ENCODE measurements around the gene TCIRG1. TPM values are rescaled to one million over a fixed set of nuclear protein-coding genes. Genes with fewer than 3 reads are reported as not detected.
A peak's percentile ranks its signal among the peaks of the same experiment; 100 is the strongest.

TCIRG1 gene
- total and polyA plus RNA-seq, 2 of the 13 experiments (the other 11 are each of a cell fraction or from before 2014, with no cell fraction given): 48.0 to 69.6 TPM

- peak; percentile 53; the same call in 1 of the 2 replicates for TF ChIP-seq ZBED4 (CRISPR knock-in tag; IDR thresholded peaks at IDR 0.05; ENCODE audit: borderline replicate concordance)
- TF ChIP-seq ZNF570 (CRISPR knock-in tag; IDR thresholded peaks at IDR 0.05; ENCODE audit: borderline replicate concordance): no peak
- peak; percentile 97 for TF ChIP-seq CCDC6 (CRISPR knock-in tag; IDR thresholded peaks at IDR 0.05)
- TF ChIP-seq FOXM1 (CRISPR knock-in tag; IDR thresholded peaks at IDR 0.05): no peak
- TF ChIP-seq ZNF749 (CRISPR knock-in tag; IDR thresholded peaks at IDR 0.05; ENCODE audit: borderline replicate concordance): no peak; the same call in 1 of the 2 replicates
- peak; percentile 85 for TF ChIP-seq ZNF263 (CRISPR knock-in tag; IDR thresholded peaks at IDR 0.05)
- TF ChIP-seq, protein P1, sequence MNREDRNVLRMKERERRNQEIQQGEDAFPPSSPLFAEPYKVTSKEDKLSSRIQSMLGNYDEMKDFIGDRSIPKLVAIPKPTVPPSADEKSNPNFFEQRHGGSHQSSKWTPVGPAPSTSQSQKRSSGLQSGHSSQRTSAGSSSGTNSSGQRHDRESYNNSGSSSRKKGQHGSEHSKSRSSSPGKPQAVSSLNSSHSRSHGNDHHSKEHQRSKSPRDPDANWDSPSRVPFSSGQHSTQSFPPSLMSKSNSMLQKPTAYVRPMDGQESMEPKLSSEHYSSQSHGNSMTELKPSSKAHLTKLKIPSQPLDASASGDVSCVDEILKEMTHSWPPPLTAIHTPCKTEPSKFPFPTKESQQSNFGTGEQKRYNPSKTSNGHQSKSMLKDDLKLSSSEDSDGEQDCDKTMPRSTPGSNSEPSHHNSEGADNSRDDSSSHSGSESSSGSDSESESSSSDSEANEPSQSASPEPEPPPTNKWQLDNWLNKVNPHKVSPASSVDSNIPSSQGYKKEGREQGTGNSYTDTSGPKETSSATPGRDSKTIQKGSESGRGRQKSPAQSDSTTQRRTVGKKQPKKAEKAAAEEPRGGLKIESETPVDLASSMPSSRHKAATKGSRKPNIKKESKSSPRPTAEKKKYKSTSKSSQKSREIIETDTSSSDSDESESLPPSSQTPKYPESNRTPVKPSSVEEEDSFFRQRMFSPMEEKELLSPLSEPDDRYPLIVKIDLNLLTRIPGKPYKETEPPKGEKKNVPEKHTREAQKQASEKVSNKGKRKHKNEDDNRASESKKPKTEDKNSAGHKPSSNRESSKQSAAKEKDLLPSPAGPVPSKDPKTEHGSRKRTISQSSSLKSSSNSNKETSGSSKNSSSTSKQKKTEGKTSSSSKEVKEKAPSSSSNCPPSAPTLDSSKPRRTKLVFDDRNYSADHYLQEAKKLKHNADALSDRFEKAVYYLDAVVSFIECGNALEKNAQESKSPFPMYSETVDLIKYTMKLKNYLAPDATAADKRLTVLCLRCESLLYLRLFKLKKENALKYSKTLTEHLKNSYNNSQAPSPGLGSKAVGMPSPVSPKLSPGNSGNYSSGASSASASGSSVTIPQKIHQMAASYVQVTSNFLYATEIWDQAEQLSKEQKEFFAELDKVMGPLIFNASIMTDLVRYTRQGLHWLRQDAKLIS (CRISPR knock-in tag; IDR thresholded peaks at IDR 0.05): 0 out of 2 replicates have a peak, but pooled peaks have one; percentile 18
- no peak; the same call in 1 of the 2 replicates for TF ChIP-seq ZSCAN20 (CRISPR knock-in tag; IDR thresholded peaks at IDR 0.05; ENCODE audit: borderline replicate concordance)
- peak; percentile 56 for TF ChIP-seq ZNF746 (CRISPR knock-in tag; IDR thresholded peaks at IDR 0.05)
- TF ChIP-seq, protein P2, sequence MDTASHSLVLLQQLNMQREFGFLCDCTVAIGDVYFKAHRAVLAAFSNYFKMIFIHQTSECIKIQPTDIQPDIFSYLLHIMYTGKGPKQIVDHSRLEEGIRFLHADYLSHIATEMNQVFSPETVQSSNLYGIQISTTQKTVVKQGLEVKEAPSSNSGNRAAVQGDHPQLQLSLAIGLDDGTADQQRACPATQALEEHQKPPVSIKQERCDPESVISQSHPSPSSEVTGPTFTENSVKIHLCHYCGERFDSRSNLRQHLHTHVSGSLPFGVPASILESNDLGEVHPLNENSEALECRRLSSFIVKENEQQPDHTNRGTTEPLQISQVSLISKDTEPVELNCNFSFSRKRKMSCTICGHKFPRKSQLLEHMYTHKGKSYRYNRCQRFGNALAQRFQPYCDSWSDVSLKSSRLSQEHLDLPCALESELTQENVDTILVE (CRISPR knock-in tag; IDR thresholded peaks at IDR 0.05): peak; percentile 73; the same call in 1 of the 2 replicates
- TF ChIP-seq, protein P3, sequence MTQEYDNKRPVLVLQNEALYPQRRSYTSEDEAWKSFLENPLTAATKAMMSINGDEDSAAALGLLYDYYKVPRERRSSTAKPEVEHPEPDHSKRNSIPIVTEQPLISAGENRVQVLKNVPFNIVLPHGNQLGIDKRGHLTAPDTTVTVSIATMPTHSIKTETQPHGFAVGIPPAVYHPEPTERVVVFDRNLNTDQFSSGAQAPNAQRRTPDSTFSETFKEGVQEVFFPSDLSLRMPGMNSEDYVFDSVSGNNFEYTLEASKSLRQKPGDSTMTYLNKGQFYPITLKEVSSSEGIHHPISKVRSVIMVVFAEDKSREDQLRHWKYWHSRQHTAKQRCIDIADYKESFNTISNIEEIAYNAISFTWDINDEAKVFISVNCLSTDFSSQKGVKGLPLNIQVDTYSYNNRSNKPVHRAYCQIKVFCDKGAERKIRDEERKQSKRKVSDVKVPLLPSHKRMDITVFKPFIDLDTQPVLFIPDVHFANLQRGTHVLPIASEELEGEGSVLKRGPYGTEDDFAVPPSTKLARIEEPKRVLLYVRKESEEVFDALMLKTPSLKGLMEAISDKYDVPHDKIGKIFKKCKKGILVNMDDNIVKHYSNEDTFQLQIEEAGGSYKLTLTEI (CRISPR knock-in tag; conservative IDR thresholded peaks at IDR 0.05): no peak
- TF ChIP-seq ZNF629 (CRISPR knock-in tag; conservative IDR thresholded peaks at IDR 0.05): peak; percentile 81
- TF ChIP-seq KDM6A (CRISPR knock-in tag; IDR thresholded peaks at IDR 0.05; ENCODE audit: low read depth): peak; percentile 94
- TF ChIP-seq NRL (CRISPR knock-in tag; IDR thresholded peaks at IDR 0.05; ENCODE audit: borderline replicate concordance): no peak
- TF ChIP-seq GABPB1 (CRISPR knock-in tag; IDR thresholded peaks at IDR 0.05): peak; percentile 74
- TF ChIP-seq MXD1 (CRISPR knock-in tag; IDR thresholded peaks at IDR 0.05): peak; percentile 97
- TF ChIP-seq MZF1 (CRISPR knock-in tag; IDR thresholded peaks at IDR 0.05; ENCODE audit: borderline replicate concordance): no peak
- peak; percentile 99; the same call in 1 of the 2 replicates for TF ChIP-seq TGIF2 (CRISPR knock-in tag; IDR thresholded peaks at IDR 0.05)
- no peak; the same call in 1 of the 2 replicates for TF ChIP-seq HHEX (CRISPR knock-in tag; IDR thresholded peaks at IDR 0.05)
- no peak for TF ChIP-seq SUZ12 (IDR thresholded peaks at IDR 0.05; ENCODE audit: low read depth, low read length)
These were observed 553 bp upstream of the TCIRG1 start (continued) for GRCh38 chr11:68038226-68038717.

Data from HepG2 (cell line).